Glutamatergic neuron (in vitro differentiated cells): ENCODE results near the gene B3GALNT2. TPM values are rescaled to one million over a fixed set of nuclear protein-coding genes. Genes with fewer than 3 reads are reported as not detected.

ENCODE experiments used
- DNase-seq: peaks from one replicate; pipeline ENCODE4 v3.0.0; 2022
- H3K27ac Mint-ChIP-seq: one replicate; pipeline ENCODE4 v1.8.0; 2020; ENCODE audit warnings: mild to moderate bottlenecking, mixed read lengths, inconsistent platforms; ENCODE audit not compliant: unreplicated experiment
- H3K27me3 Mint-ChIP-seq: one replicate; pipeline ENCODE4 v1.8.0; 2020; ENCODE audit warnings: mild to moderate bottlenecking, moderate library complexity, mixed read lengths, inconsistent platforms; ENCODE audit not compliant: unreplicated experiment
- H3K36me3 Mint-ChIP-seq: one replicate; pipeline ENCODE4 v1.8.0; 2020; ENCODE audit warnings: mild to moderate bottlenecking, mixed read lengths, inconsistent platforms; ENCODE audit not compliant: unreplicated experiment
- H3K4me1 Mint-ChIP-seq: one replicate; pipeline ENCODE4 v1.8.0; 2020; ENCODE audit warnings: mild to moderate bottlenecking, low read depth, mixed read lengths, inconsistent platforms; ENCODE audit not compliant: unreplicated experiment
- H3K4me3 Mint-ChIP-seq: one replicate; pipeline ENCODE4 v1.8.0; 2020; ENCODE audit warnings: mild to moderate bottlenecking, mixed read lengths, inconsistent platforms; ENCODE audit not compliant: unreplicated experiment
- H3K9me3 Mint-ChIP-seq: one replicate; pipeline ENCODE4 v1.8.0; 2020; ENCODE audit warnings: mild to moderate bottlenecking, moderate library complexity, mixed read lengths, inconsistent platforms; ENCODE audit not compliant: unreplicated experiment
- CTCF ChIP-seq: fragments of 200-600 bp; sonication (generic); IDR thresholded peaks from one replicate; pipeline ENCODE4 v1.5.0; 2021; ENCODE audit not compliant: partially characterized antibody, unreplicated experiment
- total RNA-seq: library from RNA; stranded (reverse); fragmentation: NEBNext Ultra II Directional; extraction: Animal tissue kit (Norgen Biotek cat#: 25700); gene quantifications from one replicate; pipeline ENCODE4 v1.2.1, GENCODE V29; 2021; ENCODE audit not compliant: unreplicated experiment

Gene B3GALNT2
- total RNA-seq, 1 donor from 2014 or later = 12.3 TPM

GRCh38 chr1:235503403-235504121, 690 bp downstream of the B3GALNT2 start:
- H3K9me3 Mint-ChIP-seq = peaks cover 4% of the 10 kb centered on the region
- H3K4me3 Mint-ChIP-seq = peak overlapping the region; percentile 97
- H3K27ac Mint-ChIP-seq = peak overlapping the region; percentile 73
- peak; percentile 63 for DNase-seq
- TF ChIP-seq CTCF = no peak
- peaks cover 10% of the 10 kb centered on the region for H3K27me3 Mint-ChIP-seq
- no peaks in the 10 kb centered on the region for H3K36me3 Mint-ChIP-seq
- peaks cover 10% of the 10 kb centered on the region for H3K4me1 Mint-ChIP-seq

- Mint-ChIP-seq H3K27me3 (peaks cover 10% of the 10 kb centered on the region), H3K4me1 (peaks cover 10% of the 10 kb centered on the region), H3K36me3 (no peaks in the 10 kb centered on the region), H3K4me3 (peak overlapping the region; percentile 97), H3K9me3 (peaks cover 4% of the 10 kb centered on the region), H3K27ac (peak overlapping the region; percentile 73)
- no peak for DNase-seq
- TF ChIP-seq CTCF = no peak
Observed at GRCh38 chr1:235502601-235503402, 1.4 kb downstream of the B3GALNT2 start.

GRCh38 chr1:235500971-235501540, 3.2 kb downstream of the B3GALNT2 start:
- DNase-seq = no peak
- peaks cover 4% of the 10 kb centered on the region for H3K9me3 Mint-ChIP-seq
- H3K4me3 Mint-ChIP-seq = no peak overlapping the region
- peaks cover 10% of the 10 kb centered on the region for H3K27me3 Mint-ChIP-seq
- peaks cover 10% of the 10 kb centered on the region for H3K4me1 Mint-ChIP-seq
- H3K36me3 Mint-ChIP-seq = no peaks in the 10 kb centered on the region
- no peak overlapping the region for H3K27ac Mint-ChIP-seq
- TF ChIP-seq CTCF = no peak

- DNase-seq = no peak
- no peaks in the 10 kb centered on the region for H3K9me3 Mint-ChIP-seq
- no peak overlapping the region for H3K27ac Mint-ChIP-seq
- H3K27me3 Mint-ChIP-seq = no peaks in the 10 kb centered on the region
- H3K4me1 Mint-ChIP-seq = no peaks in the 10 kb centered on the region
- H3K4me3 Mint-ChIP-seq = no peak overlapping the region
- no peaks in the 10 kb centered on the region for H3K36me3 Mint-ChIP-seq
- no peak for TF ChIP-seq CTCF
Observed at GRCh38 chr1:235495551-235495950, 8.7 kb downstream of the B3GALNT2 start.
